ENCODE results near the gene ZNF350.

GRCh38 chr19:51944798-51945552, 41.7 kb downstream of the ZNF350 start:
- TF ChIP-seq CTCF (IDR thresholded peaks at IDR 0.05; ENCODE audit: low read depth, low read length) (no peak), EZH2phosphoT487 (IDR thresholded peaks at IDR 0.05; ENCODE audit: low read depth) (no peak)
